GM21786 (cell line): ENCODE measurements around the gene SCAMP2.

Experiments
- ATAC-seq: cut with Tn5 transposase; IDR thresholded peaks from one replicate; pipeline ENCODE4 v1.9.1; 2021; ENCODE audit not compliant: unreplicated experiment

The SCAMP2 gene

DNA sequence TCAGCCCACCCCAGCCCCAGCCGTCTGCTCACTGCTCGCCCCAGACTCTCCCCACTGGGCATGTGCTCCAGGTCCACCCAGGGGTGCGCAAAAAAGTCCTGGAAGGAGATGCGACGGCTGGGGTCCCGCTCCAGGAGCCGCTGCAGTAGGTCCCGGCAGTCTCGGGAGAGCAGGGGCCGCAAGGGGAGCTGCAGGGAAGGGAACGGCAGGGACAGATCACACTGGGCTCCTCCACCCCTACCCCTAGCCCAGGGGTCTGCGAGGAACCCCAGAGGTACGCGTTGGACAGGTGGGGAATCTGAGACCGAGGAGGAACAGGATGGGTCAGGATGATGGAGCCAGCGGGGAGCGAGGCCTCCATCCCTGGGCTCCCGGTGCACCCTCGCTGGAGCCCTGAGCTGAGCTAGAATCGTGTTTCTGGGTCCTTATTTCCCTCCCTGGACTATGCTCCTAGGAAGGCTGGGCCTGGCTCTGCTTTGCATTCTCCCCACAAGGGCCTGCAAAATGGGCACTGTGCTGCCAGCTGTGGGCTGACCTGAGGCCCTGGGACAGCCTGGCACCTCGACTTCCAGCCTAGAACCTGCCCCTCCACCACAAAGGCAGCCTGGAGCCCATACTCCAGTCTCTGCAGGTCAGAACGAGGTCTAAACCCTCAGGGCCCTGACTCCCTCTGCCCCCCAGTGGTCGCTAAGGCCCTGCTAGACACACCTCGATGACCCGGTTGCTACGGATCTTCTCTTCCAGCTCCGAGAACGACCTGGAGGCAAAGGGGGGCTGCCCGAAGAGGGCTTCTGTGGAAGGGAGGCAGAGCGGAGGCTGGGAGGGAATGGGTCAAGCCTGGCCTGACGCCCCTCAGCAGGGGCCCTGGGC lies 33.4 kb downstream of the SCAMP2 start:
- no peak for ATAC-seq

DNA sequence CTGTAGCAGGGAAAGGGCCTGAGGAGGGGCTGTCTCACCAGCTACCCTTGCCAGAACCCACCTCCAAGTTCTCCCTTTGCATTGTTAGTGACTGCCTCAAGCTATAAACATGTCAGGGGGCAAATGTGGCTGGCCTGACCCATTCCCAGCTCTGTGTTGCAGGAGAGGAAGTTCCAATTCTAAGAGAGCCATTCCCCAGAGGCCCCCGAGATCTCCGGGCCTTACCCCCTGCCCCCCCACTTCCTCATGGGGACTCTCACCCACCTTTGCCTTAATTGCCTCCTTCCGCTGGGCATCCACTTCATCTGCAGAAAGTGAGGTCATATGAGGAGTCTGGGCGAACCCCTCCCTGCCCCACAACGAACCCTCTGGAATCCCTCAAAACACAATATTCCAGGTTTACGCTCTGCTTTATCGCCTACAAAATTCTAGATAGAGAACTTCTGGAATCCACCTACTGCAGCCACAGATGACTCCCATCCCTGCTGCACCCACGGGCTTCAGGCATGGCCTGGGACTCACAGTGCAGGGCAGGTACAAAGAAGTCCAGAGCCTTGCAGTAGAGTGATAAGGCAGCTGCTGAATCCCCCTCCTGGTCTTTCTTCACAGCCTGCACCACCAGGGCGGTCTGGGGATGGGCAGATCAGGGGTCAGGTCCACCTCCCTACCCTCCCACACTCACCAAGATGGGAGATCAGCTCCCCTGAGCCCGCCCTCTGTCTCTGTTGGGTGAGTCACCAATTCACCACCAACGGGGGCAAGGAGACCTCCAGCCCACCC lies 34.2 kb downstream of the SCAMP2 start:
- no peak for ATAC-seq

DNA sequence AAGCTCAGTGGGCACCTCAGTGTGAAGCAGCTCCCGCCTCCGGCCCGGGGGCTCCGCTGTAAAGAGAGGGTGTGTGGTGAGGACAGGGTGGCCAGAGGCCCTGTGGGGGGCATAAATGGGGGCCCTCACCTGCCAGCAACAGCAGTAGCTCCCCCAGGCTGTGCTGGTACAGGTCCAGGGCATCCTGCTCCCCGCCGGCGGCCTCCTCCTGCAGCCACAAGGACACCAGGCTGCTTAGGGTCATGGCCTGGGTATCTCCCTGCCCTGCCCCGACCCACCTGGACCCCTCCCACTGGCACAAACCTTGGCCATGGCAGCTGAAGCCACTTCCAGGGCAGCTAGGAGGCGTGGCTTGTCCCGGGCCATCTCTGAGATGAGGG lies 35.0 kb downstream of the SCAMP2 start:
- ATAC-seq = no peak

DNA sequence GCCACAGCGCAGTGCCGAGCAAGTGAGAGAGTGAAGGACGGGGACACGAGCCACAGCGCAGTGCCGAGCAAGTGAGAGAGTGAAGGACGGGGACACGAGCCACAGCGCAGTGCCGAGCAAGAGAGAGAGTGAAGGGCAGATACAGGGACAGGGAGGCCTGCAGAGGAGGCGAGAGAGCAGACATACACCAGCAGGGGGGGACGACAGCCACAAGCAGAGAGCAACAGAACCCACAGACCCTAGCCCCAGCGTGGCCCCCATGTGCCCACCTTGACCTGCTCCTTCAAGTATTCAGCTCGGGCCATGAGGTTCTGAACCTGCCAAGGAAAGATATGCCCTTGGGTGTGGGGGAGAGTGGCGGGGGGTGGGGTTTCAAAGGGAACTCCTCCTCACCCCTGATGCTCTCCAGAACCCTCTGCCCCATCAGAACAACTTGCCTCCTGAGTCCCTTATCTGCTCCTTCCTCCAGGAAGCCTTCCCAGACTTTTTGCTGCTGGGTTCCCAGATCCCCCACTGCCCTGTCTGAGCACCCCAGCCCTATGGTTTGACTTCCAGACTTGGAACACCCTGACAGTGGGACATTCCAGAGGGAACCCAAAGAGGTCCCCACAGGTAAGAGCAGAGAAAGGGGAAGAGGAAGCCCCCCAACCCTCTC lies 35.6 kb downstream of the SCAMP2 start:
- no peak for ATAC-seq

DNA sequence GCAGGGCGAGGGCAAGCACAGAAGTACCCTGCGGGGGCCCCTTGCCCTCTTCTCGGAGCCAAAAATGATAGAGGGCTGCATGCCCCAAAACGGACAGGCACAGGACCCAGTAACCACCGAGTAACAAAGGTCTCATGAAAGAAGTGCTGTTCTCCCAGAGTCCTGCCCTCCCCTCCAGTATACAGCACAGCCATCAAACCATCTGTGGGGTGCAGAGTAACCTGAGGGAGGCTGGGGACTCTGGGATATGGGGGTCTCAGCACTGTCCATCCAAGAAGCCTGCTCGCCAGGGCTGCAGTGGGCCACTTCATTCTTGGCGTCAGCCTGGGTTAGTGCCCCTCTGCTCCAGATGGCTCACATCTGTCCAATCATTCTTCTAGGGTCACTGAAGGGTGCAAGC lies 36.3 kb downstream of the SCAMP2 start:
- ATAC-seq = no peak

DNA sequence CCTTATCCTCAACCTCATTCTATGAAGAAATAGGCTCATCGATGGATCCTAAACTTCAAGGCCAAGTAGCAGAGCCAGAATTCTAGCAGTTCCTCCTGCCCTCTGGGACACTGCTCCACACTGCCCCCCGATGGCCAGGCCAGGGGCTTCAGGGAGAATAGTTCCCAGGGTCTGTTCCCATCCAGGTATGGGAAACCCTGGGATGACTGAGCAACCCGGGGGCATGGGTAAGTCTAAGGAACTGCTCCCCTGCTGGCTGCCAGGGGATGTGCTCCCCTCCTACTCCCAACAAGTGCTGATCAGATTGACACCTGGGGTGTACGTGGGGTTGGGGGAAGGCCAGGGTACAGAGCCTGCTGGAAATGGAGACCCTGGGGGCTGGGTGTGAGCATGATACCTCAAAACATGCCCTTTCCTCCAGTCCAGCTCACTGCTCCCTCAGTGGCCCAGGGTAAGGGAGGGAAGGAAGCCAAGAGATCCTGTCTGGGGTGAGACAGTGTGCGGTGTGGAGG lies 37.8 kb downstream of the SCAMP2 start:
- no peak for ATAC-seq

DNA sequence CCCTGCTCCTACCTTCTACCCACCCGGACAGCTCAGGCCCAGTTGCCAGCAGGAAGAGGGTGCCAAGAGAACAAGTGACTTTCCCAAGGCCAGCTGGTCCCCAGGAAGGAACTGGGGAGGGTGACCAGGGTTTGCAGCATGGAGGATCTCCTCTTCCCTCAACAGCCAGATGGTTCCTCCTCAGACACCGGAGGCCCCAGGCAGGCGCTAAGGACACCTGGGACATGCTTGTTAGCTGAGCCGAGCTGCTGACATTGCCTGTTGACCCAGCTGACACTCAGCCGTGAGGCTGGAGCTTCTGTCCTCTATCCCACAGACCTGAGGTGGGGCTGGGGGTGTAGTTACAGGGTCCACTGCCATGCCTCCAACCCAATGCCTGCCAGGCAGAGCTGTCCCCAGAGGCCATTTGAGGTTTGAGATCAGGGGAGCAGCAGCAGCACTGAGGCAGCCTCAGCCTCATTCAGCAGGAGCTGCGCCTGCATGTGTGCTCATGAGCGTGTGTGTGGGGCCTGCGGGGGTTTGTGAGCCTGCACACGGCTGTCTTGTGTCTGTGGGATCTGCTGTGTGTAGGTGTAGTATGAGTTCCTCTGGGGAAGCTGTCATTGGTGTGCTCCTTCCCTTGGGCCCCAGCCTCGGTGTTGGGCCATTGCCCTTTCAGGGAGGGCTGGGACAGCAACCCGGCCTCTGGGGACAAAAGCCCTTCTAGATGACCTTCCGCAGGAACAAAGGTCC lies 39.6 kb downstream of the SCAMP2 start:
- ATAC-seq = no peak

DNA sequence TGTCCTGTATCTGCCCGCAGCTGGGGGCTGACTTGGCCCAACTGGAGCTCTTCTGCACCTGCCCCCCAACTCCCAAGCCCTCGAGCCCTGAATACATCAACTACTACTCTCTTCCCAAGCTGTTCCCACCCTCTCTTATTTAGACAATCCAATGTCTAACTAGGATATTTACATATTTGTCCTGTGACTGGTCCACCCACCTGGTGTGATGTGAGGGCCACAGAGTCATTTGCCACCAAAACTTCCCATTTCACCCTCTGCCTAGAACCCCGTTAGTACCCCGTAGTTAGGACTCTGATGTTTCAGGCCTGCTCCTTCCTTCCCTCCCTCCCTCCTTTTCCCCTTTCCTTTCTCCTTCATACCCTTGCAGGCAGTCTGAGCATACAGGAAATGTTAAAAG lies 40.3 kb downstream of the SCAMP2 start:
- no peak for ATAC-seq

DNA sequence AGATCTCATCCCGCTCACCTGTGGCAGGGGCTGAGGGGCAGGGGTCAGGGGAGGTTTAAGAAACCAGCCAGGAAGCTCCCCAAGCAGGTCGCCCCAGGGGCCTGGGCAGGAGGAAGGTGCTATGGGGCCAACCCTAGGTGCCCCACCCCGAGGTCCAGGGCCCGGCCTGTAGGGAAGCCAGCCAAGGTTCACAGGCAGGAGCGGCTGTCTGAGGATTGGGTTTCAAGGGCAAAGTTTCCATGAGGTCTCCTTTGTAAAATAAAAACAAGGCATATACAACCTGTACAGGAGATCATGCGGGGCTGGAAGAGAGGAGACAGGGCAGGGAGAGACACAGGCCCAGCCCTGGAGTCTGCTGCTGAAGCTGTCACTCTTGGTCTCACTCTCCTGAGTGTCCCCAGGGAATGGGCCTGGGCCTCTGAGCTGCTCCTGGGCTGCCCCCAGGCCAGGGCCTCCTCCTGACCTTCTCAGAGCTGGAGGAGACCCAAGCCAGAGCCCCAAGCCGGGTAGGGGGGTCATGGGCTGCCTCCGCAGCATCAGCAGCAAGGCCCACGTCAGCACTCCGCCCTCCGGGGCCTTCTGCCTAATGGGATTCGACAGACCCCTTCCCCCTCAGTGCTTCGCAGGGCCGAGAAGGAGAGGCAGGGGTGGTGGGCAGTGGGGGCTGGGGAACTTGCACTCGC lies 41.2 kb downstream of the SCAMP2 start:
- no peak for ATAC-seq

DNA sequence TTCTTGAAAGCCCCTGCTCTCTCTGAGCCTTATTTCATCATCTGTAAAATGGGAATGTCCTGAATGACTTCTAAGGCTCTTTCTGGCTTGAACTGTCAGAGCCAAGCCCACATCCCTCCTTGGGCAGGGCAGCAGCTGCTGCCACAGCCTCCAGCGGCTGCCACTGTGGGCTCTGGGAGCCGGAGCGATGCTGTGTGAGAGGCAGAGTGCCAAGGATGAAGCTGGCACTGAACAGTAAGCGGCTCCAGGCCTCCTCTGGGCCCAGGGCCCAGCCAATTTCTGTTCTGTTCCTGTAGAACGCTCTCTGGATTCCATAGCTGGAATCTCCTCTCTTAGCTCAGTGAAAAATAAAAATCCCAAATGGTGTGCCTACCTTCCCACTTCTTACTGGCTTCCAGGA lies 42.3 kb downstream of the SCAMP2 start:
- no peak for ATAC-seq

DNA sequence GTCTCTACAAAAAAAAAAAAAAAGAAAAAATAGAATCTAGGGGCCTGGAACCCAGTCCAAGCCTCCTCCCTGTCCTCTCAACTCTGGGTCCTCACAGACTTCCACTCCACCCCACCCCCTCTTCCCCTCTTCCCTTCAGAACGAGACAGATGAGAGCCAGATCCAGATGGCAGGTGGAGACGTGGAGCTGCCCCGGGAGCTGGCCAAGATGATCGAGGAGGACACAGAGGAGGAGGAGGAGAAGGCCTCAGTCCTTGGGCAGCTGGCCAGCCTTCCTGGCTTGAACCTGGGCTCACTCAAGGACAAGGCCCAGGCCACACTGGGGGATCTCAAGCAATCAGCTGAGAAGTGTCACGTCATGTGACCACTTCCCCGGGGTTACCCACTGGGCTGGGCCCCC lies 43.2 kb downstream of the SCAMP2 start:
- no peak for ATAC-seq

DNA sequence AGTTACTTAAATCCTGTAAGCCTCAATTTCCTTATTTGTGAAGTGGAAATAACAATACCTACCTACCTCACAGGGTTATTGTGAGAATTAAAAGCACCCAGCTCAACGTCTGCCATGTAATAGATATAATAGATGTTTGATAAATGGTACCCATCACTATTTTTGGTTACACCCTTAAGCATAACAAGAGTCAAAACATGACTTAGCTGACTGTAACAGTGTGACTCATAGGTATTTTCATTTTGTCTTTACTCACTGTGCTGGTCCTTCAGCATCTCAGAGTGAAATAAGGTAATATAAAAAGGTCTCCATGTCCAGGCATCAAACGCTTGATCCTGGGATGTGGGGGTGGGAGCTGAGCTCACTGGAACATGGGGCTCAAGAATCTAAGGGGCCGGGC lies 43.7 kb downstream of the SCAMP2 start:
- ATAC-seq = no peak

DNA sequence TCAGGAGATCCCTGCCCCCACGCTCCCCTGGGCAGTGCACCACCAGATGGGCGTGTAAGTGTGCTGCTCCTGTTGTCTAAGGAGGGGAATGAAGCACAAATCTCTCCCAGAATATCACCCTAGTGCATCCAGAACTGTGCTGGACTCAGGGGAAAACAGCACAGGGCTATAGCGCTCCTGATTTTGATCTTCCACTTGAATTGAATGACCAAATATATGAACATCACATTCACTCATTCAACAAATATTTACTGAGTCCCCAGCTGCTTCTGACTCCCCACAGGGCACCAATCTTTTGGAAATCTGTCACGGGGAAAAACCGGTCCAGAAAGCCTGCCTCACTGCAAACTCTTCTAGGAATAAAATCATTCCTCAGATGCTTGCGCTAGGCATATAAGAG lies 44.3 kb downstream of the SCAMP2 start:
- ATAC-seq = no peak

DNA sequence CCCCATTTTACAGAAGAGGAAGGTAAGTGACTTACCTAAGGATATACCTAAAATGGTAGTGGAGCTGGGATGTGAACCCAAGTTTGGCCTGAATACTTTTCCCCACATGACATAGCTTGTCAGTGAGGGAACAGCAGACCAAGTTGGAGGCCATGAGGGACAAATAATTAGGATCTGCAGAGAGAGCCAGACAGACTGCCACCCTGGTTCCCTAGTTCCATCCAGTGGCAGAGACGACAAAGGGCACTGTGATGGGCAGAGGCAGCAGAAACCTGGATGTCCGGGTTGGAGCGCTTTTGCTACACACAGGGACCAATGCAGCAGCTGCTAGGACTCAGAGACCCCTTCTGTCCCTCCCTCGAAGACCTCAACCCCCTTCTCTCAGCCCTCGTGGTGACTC lies 45.6 kb downstream of the SCAMP2 start:
- no peak for ATAC-seq

DNA sequence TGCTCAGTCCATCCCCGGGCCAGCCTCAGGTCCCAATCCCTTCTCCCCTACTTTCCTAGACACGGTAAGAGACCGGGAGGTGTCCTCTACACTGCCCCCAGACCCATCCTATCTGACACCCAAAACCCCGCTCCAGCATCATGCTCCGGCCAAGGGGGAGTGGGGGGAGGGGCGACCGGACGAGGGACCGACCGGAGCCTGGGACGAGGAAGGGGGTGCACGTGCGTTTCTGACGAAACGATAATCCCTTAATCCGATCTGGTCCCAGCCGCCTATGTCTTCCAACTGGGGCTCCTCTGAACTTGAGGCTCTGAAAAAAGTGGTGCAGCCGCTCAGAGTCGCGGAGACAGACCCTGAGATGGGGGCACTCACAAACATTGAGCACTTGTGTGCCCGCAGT lies 46.2 kb downstream of the SCAMP2 start:
- ATAC-seq = no peak

DNA sequence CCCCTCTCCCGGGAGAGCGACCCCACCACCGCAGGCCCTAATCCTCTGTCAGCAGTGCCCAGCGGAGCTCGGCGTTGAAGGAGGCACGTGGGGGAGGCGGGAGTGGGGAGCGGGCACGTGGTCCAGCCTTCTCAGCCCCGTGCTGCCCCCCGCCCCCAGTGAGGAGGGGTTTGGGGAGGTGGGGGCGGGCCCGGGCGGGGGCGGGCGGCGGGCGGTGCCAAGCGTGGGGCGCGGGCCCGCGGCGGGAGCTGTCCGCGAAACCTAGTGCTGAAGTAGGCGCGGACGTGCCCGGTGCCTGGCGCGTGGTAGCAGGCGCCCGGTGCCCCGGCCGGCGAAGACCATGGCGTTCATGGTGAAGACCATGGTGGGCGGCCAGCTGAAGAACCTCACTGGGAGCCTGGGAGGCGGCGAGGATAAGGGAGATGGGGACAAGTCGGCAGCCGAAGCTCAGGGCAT lies 46.8 kb downstream of the SCAMP2 start, which contains the start of gene CPLX3:
Gene CPLX3 (plus strand): TSS at position 264 of the 456 bp plus-strand sequence. CDS start 77 bp downstream, at position 341.
- no peak for ATAC-seq

DNA sequence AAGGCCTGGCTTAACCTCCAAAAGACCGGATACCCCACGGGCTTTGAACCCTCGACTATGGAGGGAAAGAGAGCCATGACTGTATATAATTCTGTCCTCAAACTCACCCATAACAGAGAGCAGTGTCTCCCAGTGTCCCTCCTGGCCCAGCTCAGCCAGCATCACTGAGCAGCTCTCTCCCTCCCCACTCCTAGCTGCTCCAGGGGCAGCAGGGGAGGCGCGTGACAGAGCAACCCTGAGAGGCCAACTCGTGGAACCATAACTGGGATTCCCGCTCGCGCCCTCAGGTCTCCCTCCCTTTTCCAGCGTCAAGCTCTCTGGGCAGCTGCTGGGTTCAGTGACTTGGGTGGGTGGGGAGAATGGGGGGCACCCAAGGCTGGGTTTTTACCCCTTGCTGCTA lies 47.3 kb downstream of the SCAMP2 start:
- ATAC-seq = no peak

DNA sequence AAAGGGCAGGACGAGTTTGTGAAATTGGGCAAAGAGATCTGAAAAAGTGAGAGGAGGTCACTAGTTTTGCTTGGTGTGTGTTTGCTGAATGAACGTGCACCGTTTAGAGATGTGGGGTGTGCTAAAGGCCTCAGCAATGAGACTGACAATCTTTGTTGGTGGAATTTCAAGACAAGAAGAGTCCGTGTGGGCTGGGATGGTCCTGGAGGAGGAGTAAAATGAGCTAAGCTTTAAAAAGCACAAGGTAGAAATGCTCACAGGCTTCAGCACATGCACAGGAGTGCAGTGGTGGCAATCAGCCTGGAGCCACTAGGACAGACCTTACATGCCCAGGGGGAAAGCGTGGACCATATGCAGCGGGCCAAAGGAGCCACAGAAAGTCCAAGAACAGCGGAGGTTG lies 48.2 kb downstream of the SCAMP2 start:
- no peak for ATAC-seq

DNA sequence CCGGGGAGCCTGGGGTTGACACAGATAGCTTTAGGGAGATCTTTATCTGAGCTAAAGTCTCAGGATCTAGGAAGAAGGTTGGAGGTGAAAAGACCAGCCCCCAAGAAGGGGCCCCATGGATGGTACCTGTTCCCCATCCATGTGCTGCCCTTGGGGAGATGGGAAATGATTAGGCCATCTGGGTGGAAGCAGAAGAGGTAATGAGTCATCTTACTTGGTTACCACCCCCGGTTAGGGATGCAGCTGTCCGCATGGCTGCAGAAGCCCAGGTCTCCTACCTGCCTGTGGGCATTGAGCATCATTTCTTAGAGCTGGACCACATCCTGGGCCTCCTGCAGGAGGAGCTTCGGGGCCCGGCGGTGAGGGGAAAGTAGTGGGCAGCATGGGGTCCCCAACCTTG lies 49.8 kb downstream of the SCAMP2 start:
- no peak for ATAC-seq

DNA sequence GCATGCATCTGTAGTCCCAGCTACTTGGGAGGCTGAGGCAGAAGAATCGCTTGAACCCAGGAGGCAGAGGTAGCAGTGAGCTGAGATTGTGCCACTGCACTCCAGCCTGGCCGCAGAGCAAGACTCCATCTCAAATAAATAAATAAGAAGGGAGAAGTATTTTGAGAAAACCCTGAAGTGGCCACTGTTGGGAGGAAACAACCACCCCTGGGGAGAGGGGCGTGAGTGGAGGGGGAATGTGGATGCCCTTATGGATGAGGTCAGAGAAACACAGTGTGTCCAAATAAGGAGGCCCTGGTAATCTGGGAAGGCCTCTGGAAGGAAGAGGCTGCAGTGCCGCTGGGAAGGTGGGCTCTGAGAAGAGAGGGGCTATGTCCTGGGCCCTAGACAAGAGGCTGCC lies 50.9 kb downstream of the SCAMP2 start:
- no peak for ATAC-seq
